HCT116 (cell line): ENCODE results near the gene SLC6A12. TPM values are rescaled to one million over a fixed set of nuclear protein-coding genes. Genes with fewer than 3 reads are reported as not detected.

Experiments used
- ATAC-seq: fragments of 200-7000 bp; cut with Tn5 transposase; 2 replicates; pipeline ENCODE4 v1.9.1; 2020; ENCODE audit warnings: mild to moderate bottlenecking, moderate library complexity
- BruUV-seq: library from RNA; stranded (reverse); fragments of 400-500 nt; replicated peaks from 2 replicates; lab custom pipeline; 2021; lab: Mats Ljungman, UMichigan
- CTCF ChIA-PET: fragments of 300-600 bp; sonication (Branson Sonifier 250); formaldehyde crosslinking; loops from one replicate; lab custom pipeline; 2021; ENCODE audit warnings: antibody characterized with exemption; lab: Charles Lee
- POLR2A ChIA-PET: fragments of 300-600, 350-600 bp; sonication (Branson Sonifier 250); formaldehyde crosslinking; loops from one replicate; lab custom pipeline; 2021; ENCODE audit warnings: antibody characterized with exemption; lab: Charles Lee
- RAD21 ChIA-PET, 2 experiments: fragments of 300-600 bp; sonication (Branson Sonifier 250); formaldehyde crosslinking; loops; one replicate each; lab custom pipeline; 2023; ENCODE audit warnings: low total read pairs in 2 of 2; ENCODE audit not compliant: uncharacterized antibody in 2 of 2, unreplicated experiment in 2 of 2, low non-redundant PET in 1 of 2; lab: Charles Lee
- DNase-seq: peaks from one replicate; pipeline ENCODE4 v3.0.0-alpha.2; 2010; ENCODE audit warnings: low read depth, low spot score
- H2AFZ ChIP-seq: fragments of 200-600 bp; shearing (Covaris generic), sonication (generic); 2 replicates; pipeline ENCODE4 v1.6.1; 2017; ENCODE audit warnings: low read depth, mixed run types, mixed read lengths, antibody characterized with exemption, low read length; ENCODE audit not compliant: poor library complexity, severe bottlenecking
- H3K27ac ChIP-seq: 2 replicates; pipeline ENCODE4 v1.5.1; 2012; ENCODE audit warnings: low read depth, low read length
- H3K27me3 ChIP-seq: fragments of 200-600 bp; sonication (generic); 2 replicates; pipeline ENCODE4 v1.6.1; 2016; ENCODE audit warnings: mixed run types, low read length, mixed read lengths; ENCODE audit not compliant: insufficient read depth
- H3K36me3 ChIP-seq, 2 experiments: fragments of 200-500 bp in 1 of 2; fragments of 200-600 bp in 1 of 2; sonication (Bioruptor generic) in 1 of 2; sonication (generic) in 1 of 2; 2 replicates each; pipeline versions ENCODE4 v1.5.1 to v1.6.1; 2014 to 2016; ENCODE audit warnings: low read length in 2 of 2, inconsistent platforms in 1 of 2, mixed read lengths in 1 of 2, mixed run types in 1 of 2; ENCODE audit not compliant: insufficient read depth in 2 of 2, control insufficient read depth in 1 of 2
- H3K4me1 ChIP-seq, 2 experiments: fragments of 200-600 bp in 1 of 2; sonication (generic) in 1 of 2; 2 replicates each; pipeline versions ENCODE4 v1.5.1 to v1.6.1; 2012 to 2017; ENCODE audit warnings: low read length in 2 of 2, inconsistent platforms in 1 of 2, mild to moderate bottlenecking in 1 of 2, mixed read lengths in 1 of 2, mixed run types in 1 of 2, moderate library complexity in 1 of 2; ENCODE audit not compliant: insufficient read depth in 2 of 2, control insufficient read depth in 1 of 2
- H3K4me2 ChIP-seq: fragments of 200-600 bp; sonication (generic); 2 replicates; pipeline ENCODE4 v1.6.1; 2017; ENCODE audit warnings: mixed run types, low read length, mixed read lengths
- H3K4me3 ChIP-seq, 2 experiments: fragments of 200-600 bp in 1 of 2; sonication (generic) in 1 of 2; replicated peaks in 1 of 2; 2 replicates each; pipeline ENCODE4 v1.5.1; 2011 to 2016; ENCODE audit warnings: low read length in 2 of 2, control low read depth in 1 of 2, low read depth in 1 of 2, mild to moderate bottlenecking in 1 of 2, mixed read lengths in 1 of 2, mixed run types in 1 of 2
- H3K79me2 ChIP-seq: fragments of 200-600 bp; sonication (generic); 2 replicates; pipeline ENCODE4 v1.6.1; 2017; ENCODE audit warnings: mild to moderate bottlenecking, mixed run types, low read length, moderate library complexity, mixed read lengths; ENCODE audit not compliant: insufficient read depth
- H3K9ac ChIP-seq: fragments of 200-600 bp; sonication (generic); 2 replicates; pipeline ENCODE4 v1.6.1; 2016; ENCODE audit warnings: low read length, mixed read lengths
- H3K9me2 ChIP-seq: fragments of 200-600 bp; sonication (generic), shearing (Covaris generic); 2 replicates; pipeline ENCODE4 v1.6.1; 2017; ENCODE audit warnings: mixed run types, mild to moderate bottlenecking, moderate library complexity; ENCODE audit not compliant: insufficient read depth
- H3K9me3 ChIP-seq, 2 experiments: fragments of 200-500 bp in 1 of 2; fragments of 200-600 bp in 1 of 2; sonication (Bioruptor generic) in 1 of 2; sonication (generic) in 1 of 2; 2 replicates each; pipeline ENCODE4 v1.6.1; 2014 to 2017; ENCODE audit warnings: low read length in 2 of 2, mixed read lengths in 2 of 2, inconsistent platforms in 1 of 2, low read depth in 1 of 2, mild to moderate bottlenecking in 1 of 2, mixed run types in 1 of 2, moderate library complexity in 1 of 2; ENCODE audit not compliant: control insufficient read depth in 1 of 2, insufficient read depth in 1 of 2
- H4K20me1 ChIP-seq: fragments of 200-600 bp; sonication (generic), shearing (Covaris generic); 2 replicates; pipeline ENCODE4 v1.6.1; 2017; ENCODE audit warnings: mixed run types, mild to moderate bottlenecking, moderate library complexity; ENCODE audit not compliant: insufficient read depth
- intact Hi-C: fragments of 100-400 bp; cut with micrococcal nuclease; formaldehyde crosslinking; loops from 2 replicates; pipeline ENCODE4 v1.10.0; 2022
- total RNA-seq: library from RNA; stranded (reverse); gene quantifications from one replicate; pipeline ENCODE4 v1.2.1, GENCODE V29; 2021; ENCODE audit not compliant: unreplicated experiment
- TF ChIP-seq, protein P1 (sequence below), 3 experiments: fragments of 200-600 bp in 1 of 3; sonication (generic) in 1 of 3; IDR thresholded peaks in 2 of 3; conservative IDR thresholded peaks in 1 of 3; 2 replicates each; pipeline ENCODE4 v1.5.1; 2012 to 2017; ENCODE audit warnings: low read depth in 2 of 3, low read length in 2 of 3, antibody characterized with exemption in 1 of 3, borderline replicate concordance in 1 of 3, control low read depth in 1 of 3, mild to moderate bottlenecking in 1 of 3, mixed read lengths in 1 of 3, mixed run types in 1 of 3, moderate library complexity in 1 of 3; ENCODE audit not compliant: insufficient read depth in 1 of 3
- TF ChIP-seq, protein P2 (sequence below): IDR thresholded peaks from 2 replicates; pipeline ENCODE4 v1.6.1; 2012; ENCODE audit warnings: low read depth

Gene SLC6A12
- total RNA-seq, 1 experiment from 2014 or later, result 0.64 TPM

DNA sequence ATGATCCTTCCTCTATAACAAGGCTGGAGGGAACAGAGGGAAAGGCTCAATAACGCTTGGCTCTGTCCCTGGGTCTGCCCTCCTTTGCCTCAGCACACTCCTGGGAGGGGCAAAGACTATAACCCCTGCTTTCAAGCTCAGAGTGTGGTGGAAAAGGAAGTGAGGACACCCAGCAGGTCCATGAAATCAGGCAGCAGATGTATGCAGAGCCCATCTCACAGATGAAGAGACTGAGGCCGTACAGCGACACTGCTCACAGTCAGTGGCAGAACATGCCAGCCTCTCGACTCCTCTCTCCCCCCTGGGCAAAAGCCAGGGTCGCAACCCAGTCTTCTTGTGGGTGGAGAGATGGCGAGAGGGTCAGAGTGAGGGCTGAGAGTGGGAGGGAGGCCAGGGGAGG lies 39.8 kb downstream of the SLC6A12 start:
- BruUV-seq, result no TSS peak
- Histone ChIP-seq H3K4me1 (peaks cover 6 to 35% of the 10 kb centered on the region in 2 experiments; a peak in 3 of 4 replicates), H3K9ac (no peak overlapping the region), H4K20me1 (no peaks in the 10 kb centered on the region), H3K27ac (no peak overlapping the region), H3K36me3 (no peaks in the 10 kb centered on the region), H3K79me2 (no peaks in the 10 kb centered on the region), H2AFZ (no peak overlapping the region), H3K27me3 (no peaks in the 10 kb centered on the region), H3K4me3 (no peak overlapping the region), H3K4me2 (no peak overlapping the region), H3K9me2 (no peaks in the 10 kb centered on the region), H3K9me3 (no peaks in the 10 kb centered on the region)
- ChIA-PET RAD21 (no interaction called here), CTCF (no interaction called here), POLR2A (no interaction called here)
- no peak for ATAC-seq
- DNase-seq, result no peak
- intact Hi-C loops, result no loop called here
- TF ChIP-seq, protein P1, sequence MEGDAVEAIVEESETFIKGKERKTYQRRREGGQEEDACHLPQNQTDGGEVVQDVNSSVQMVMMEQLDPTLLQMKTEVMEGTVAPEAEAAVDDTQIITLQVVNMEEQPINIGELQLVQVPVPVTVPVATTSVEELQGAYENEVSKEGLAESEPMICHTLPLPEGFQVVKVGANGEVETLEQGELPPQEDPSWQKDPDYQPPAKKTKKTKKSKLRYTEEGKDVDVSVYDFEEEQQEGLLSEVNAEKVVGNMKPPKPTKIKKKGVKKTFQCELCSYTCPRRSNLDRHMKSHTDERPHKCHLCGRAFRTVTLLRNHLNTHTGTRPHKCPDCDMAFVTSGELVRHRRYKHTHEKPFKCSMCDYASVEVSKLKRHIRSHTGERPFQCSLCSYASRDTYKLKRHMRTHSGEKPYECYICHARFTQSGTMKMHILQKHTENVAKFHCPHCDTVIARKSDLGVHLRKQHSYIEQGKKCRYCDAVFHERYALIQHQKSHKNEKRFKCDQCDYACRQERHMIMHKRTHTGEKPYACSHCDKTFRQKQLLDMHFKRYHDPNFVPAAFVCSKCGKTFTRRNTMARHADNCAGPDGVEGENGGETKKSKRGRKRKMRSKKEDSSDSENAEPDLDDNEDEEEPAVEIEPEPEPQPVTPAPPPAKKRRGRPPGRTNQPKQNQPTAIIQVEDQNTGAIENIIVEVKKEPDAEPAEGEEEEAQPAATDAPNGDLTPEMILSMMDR (IDR thresholded peaks at IDR 0.05 in 2 of 3, conservative IDR thresholded peaks at IDR 0.05 in 1 of 3; ENCODE audit: borderline replicate concordance in 1 of 3, insufficient read depth in 1 of 3, low read depth in 2 of 3, low read length in 2 of 3), result no peak
- TF ChIP-seq, protein P2, sequence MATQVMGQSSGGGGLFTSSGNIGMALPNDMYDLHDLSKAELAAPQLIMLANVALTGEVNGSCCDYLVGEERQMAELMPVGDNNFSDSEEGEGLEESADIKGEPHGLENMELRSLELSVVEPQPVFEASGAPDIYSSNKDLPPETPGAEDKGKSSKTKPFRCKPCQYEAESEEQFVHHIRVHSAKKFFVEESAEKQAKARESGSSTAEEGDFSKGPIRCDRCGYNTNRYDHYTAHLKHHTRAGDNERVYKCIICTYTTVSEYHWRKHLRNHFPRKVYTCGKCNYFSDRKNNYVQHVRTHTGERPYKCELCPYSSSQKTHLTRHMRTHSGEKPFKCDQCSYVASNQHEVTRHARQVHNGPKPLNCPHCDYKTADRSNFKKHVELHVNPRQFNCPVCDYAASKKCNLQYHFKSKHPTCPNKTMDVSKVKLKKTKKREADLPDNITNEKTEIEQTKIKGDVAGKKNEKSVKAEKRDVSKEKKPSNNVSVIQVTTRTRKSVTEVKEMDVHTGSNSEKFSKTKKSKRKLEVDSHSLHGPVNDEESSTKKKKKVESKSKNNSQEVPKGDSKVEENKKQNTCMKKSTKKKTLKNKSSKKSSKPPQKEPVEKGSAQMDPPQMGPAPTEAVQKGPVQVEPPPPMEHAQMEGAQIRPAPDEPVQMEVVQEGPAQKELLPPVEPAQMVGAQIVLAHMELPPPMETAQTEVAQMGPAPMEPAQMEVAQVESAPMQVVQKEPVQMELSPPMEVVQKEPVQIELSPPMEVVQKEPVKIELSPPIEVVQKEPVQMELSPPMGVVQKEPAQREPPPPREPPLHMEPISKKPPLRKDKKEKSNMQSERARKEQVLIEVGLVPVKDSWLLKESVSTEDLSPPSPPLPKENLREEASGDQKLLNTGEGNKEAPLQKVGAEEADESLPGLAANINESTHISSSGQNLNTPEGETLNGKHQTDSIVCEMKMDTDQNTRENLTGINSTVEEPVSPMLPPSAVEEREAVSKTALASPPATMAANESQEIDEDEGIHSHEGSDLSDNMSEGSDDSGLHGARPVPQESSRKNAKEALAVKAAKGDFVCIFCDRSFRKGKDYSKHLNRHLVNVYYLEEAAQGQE, result no peak
